Activated CD4-positive, alpha-beta T cell treated with anti-CD3 and anti-CD28 coated beads, Interleukin-10, Interleukin-2, amounts not matched to agents 100 ng/mL and 50 ng/mL, durations not matched to agents 16 hours and 8 hours (primary cell): ENCODE data around the gene TBC1D10B.

Source experiments
- DNase-seq: peaks from one replicate; pipeline ENCODE4 v3.0.0-alpha.2; 2020

Gene TBC1D10B

GRCh38 chr16:30372038-30372712 lies 1.9 kb upstream of the TBC1D10B start:
- no peak for DNase-seq

DNA sequence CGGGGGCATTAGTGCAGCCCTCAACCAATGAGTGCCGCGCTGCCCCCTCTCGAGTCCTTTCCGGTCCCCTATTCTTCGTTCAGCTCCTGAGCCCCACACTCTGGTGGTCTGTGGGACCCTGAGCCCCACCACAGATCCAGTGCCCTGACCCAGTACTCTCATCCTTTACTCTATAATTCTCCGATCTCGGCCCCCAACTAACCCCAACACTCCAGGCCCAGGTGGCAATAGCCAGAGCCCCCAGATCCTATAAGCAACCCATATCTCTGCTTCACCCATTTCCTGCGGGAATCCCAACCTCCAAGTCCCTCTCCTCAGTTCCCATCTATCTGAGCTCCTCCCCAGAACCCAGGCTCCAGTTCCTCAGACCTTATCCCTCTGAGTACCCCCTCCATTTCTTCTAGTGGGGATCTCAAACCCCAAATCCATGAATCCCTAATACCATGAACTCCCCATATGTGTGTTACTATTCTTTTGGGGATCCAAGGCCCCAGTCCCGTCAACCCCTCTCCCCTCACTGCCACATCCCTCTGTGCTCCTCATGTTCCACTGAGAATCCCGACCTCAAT lies 1.0 kb upstream of the TBC1D10B start:
- no peak for DNase-seq

- no peak for DNase-seq
Measured at GRCh38 chr16:30369938-30370455, 297 bp downstream of the TBC1D10B start.

DNA sequence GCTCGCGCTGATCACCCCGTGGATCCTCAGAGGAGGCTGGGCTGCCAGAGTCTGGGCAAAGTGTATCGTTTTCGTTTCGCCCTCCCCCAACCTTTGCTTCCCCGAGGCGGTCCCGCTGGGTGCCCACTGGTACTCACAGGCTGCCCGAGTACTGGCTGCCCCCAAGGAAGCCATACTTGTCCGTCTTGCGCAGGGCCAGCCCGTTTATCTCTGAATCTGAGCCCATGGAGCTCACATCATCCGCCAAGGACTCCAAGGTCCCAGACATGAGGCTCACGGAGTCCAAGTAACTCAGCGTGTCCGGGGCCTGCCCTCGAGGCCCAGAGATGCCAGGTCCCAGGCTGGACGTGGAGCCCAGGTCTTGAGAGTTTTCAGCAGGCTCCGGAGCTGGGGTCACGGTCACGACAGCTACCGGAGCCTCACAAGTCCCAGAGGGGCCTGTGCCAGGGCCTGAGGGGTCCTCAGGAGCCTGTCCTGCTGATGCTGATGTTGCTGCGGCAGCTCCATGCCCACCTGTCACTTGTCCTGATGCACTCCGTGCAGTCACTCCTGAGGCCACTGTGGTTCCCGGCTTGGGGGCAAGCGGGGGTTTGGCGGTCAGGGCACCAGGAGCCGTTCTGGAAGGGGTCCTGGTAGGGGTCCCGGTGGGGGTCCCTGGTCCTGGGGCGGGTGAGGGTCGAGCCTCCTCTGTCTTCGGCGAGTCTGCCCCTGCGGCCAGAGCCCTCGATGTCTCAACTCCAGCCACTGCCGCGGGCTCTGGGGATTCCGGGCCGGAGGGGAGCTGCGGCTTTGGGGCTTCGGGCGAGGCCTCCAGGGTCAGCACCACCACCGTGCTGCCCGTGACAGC lies 980 bp downstream of the TBC1D10B start:
- no peak for DNase-seq

DNA sequence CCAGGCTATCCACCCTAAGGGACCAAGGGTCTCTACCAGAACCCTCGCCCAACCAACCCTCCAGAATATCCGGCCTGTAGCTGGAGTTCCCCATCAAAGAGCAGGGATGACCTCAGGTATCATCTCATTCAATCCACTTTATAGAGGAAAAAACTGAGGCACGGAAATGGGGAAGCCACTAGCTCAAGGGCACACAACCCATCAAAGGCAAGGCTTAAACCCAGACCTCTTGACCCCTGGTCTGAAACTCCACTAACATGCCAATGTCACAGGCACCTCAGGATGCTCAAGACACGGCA lies 1.6 kb downstream of the TBC1D10B start:
- DNase-seq, result no peak

DNA sequence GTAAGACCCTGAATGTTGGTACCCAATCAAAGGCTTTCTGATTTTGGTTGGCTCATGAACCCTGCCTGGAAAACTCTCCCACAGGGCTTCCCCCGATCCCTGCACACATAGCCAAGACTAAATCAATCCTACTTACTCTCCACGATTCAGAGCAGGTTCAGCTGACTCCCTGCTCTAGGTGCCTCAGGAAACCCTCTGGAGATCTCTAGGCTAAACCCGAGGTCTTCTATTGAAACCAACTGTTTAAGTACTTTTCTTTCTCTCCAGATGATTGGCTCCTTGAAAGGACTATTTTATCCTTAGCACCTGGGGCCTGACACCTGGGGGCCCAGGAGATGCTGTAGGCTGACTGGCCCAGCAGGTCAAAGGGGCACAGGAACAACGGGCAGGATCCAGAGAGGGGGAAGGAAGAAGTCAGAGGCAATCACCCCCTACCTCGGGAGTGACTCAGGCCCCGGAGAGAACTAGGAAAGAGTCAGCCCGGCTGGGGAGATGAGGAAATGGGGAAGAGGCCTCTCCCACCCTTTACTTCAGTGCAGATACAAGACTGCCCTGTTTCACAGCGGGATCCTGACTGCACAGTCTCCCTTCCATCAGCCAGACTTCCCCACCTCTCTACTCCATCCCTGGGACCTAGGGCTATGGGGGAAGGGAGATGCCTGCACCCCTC lies 2.0 kb downstream of the TBC1D10B start:
- no peak for DNase-seq

DNA sequence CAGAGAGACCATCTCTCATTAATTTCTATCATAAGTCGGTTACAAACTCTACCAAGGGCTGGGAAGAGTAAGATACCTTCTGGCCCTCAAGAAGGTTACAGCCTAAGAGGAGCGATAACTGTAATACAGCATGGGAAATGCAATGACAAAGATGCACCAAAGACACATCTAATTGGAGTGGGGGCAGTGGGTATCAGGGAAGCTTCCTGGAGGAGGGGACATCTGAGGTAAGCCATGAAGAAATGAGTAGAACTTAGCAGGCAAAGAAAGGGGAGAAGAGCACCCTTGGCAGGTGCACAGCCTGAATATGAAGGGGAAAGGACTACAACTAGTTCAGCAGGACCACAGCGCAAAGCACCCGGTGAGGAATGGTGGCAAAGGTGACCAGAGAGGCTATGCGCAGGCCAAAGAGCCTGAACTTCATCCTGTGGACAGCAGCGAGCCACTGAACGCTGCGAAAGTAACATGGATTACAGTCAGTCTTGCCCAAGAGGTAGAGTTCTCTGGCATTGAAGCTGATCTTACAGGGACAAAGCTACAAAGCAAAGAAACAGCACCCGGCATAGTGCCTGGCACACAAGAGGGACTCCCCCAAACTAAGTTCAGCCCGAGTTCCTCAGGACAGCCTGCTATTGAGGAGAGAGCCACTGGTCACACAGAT lies 2.8 kb downstream of the TBC1D10B start:
- DNase-seq, result no peak

- no peak for DNase-seq
Measured at GRCh38 chr16:30366511-30366910, 3.8 kb downstream of the TBC1D10B start.

GRCh38 chr16:30365200-30365599 lies 5.1 kb downstream of the TBC1D10B start:
- no peak for DNase-seq

DNA sequence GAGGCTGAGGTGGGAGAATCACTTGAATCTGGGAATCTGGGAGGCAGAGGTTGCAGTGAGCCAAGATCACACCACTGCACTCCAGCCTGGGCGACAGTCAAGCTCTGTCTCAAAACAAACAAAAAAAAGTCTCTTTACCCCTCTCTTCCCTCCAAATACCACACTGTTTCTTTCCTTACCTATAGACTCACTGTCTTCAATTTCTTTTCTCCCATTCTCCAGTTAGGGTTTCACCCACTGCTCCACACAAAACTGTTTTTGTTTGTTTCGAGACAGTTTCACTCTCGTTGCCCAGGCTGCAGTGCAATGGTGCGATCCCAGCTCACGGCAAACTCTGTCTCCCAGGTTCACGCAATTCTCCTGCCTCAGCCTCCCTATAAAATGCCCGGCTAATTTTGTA lies 9.1 kb downstream of the TBC1D10B start:
- DNase-seq, result no peak

- DNase-seq, result no peak
Measured at GRCh38 chr16:30359871-30360170, 10.5 kb downstream of the TBC1D10B start.

- no peak for DNase-seq
Measured at GRCh38 chr16:30358990-30359870, 11.1 kb downstream of the TBC1D10B start.

DNA sequence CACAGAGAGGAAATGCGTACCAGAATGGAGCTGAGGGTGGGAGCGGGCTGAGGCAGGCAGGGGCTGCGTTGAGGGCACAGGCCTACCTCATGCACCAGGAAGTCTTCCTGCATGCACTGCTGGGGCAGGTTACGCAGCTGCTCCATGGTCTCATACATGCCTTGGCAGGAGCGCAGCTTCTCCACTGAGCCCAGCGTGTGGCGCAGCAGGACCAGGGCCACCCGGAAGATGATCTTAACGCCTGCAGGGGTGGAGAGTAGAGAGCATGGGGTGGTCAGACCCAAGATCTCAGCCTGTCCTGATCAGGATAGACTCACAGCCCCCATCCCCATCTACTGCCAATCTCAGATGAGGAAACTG lies 11.7 kb downstream of the TBC1D10B start:
- no peak for DNase-seq

DNA sequence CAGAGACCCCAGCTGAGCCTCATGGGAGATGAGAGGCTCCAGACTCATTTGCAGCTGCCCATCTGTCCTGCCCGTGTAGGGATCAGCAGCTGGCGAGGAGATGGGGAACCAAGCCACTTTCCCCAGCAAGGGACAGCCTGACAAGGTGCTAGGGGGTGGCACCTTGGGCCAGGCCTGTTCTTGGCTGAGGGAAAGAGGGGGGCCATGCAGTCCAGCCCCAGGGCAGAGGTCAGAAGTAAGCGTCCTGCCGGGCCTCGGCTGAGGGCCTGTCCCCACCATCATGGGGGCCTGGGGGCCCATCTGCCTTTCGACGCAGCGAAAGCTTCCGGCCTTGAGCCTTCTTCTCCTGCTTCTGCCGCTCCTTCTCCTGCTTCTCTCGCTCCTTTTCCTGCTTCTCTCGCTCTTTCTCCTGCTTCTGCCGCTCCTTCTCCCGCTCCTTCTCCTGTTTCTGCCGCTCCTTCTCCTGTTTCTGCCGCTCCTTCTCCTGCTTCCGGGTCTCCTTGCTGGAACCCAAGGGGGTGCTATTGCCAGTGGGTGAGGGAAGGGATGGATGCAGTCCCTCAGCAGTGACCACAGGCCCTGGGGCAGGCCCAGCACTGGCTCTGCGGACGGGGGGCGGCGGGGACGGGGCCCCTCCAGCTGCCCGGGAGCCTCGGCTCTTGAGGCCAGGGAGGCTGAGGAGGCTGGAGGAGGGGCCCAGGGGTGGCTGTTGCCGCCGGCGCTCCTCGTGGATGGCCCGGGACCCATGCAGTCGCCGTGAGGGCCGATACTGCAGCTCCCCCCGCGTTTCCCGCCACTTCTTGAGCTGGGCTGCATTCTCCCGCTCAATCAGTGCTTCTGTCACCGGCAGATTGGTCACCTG lies 12.3 kb downstream of the TBC1D10B start:
- no peak for DNase-seq

- no peak for DNase-seq
Measured at GRCh38 chr16:30357085-30357714, 13.1 kb downstream of the TBC1D10B start.

DNA sequence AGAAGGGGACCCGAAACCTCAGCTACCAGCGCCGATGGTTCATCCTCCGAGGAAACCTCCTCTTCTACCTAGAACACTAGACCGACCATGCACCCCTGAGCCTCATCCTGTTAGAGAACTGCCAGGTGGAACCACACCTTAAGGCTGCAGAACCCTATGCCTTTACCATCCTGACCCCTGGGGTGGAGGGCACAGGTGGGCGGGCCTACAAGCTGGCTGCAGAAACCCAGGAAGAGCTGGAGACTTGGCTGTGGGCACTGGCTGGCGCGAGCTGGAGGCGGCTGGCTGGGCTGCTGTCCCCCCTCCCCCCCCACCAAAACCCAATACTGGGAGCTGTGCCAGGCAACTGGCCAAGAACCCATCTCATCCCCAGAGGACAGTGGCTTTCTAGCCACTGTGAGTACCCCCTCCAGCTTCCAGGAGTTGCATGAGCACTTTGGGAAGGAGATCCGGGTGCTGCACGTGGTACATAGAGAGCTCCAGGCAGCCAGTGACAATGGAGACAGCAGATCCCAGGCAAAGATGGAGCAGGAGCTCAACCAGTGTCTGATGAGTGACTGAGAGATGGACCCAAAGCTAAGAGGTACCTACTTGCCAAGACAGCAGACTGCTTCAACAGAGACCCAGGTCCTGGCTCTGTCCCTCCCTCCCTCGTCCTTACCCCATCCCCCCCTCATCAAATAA lies 13.8 kb downstream of the TBC1D10B start:
- DNase-seq, result no peak

DNA sequence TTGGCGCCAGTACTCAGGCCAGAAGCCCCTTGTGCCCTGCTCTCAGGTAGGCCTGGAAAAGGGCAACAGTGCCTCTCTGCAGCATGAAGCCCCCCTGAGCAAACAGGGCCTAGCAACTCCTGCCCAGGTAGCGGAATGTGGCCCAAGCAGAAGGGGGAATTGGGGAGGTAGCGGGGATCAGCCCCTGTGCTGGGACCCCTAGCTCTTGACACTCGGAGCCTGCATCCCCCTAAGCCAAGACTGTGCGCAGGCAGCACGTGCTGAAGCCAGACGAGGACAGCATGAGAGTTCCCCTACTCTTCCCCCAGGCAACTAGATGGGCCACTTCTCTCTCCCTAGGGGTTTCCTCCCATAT lies 14.4 kb downstream of the TBC1D10B start:
- no peak for DNase-seq

GRCh38 chr16:30355144-30355953 lies 14.9 kb downstream of the TBC1D10B start, which contains the start of gene CD2BP2:
TSS of gene CD2BP2 (minus strand) at chr16:30355308. CDS start at chr16:30354681, 627 bp downstream.
- peak; percentile 96 for DNase-seq
